Ishikawa (cell line): Measurements from ENCODE around the gene SSTR4.

ENCODE experiments used
- CEBPB ChIP-seq: IDR thresholded peaks from 2 replicates; pipeline ENCODE4 v1.6.1; 2012
- CREB1 ChIP-seq: IDR thresholded peaks from 2 replicates; pipeline ENCODE4 v1.6.1; 2012; ENCODE audit warnings: low read depth
- EGR1 ChIP-seq: IDR thresholded peaks from 2 replicates; pipeline ENCODE4 v1.6.1; 2012
- EP300 ChIP-seq: IDR thresholded peaks from 2 replicates; pipeline ENCODE4 v1.6.1; 2012; ENCODE audit warnings: borderline replicate concordance
- FOXM1 ChIP-seq: IDR thresholded peaks from 2 replicates; pipeline ENCODE4 v1.6.1; 2012; ENCODE audit warnings: low read depth, borderline replicate concordance
- MAX ChIP-seq: IDR thresholded peaks from 2 replicates; pipeline ENCODE4 v1.6.1; 2012
- NFIC ChIP-seq: IDR thresholded peaks from 2 replicates; pipeline ENCODE4 v1.6.1; 2012
- RAD21 ChIP-seq: IDR thresholded peaks from 2 replicates; pipeline ENCODE4 v1.6.1; 2012; ENCODE audit warnings: low read depth
- REST ChIP-seq: IDR thresholded peaks from 2 replicates; pipeline ENCODE4 v1.6.1; 2012; ENCODE audit warnings: low read depth, mild to moderate bottlenecking
- TAF1 ChIP-seq: IDR thresholded peaks from 2 replicates; pipeline ENCODE4 v1.6.1; 2012; ENCODE audit warnings: low read depth, mild to moderate bottlenecking
- TCF12 ChIP-seq: IDR thresholded peaks from 2 replicates; pipeline ENCODE4 v1.6.1; 2012; ENCODE audit warnings: low read depth
- TEAD4 ChIP-seq: IDR thresholded peaks from 2 replicates; pipeline ENCODE4 v1.6.1; 2012
- USF1 ChIP-seq: IDR thresholded peaks from 2 replicates; pipeline ENCODE4 v1.6.1; 2012
- YY1 ChIP-seq: IDR thresholded peaks from 2 replicates; pipeline ENCODE4 v1.6.1; 2012; ENCODE audit warnings: low read depth
- ZBTB7A ChIP-seq: IDR thresholded peaks from 2 replicates; pipeline ENCODE4 v1.6.1; 2012; ENCODE audit warnings: low read depth

Gene SSTR4

GRCh38 chr20:23060629-23061028 is 25.5 kb downstream of the SSTR4 start:
- TF ChIP-seq USF1, result no peak

GRCh38 chr20:23061262-23061661 is 26.1 kb downstream of the SSTR4 start:
- TF ChIP-seq EGR1 (no peak), REST (no peak)

GRCh38 chr20:23061734-23062561 is 26.8 kb downstream of the SSTR4 start:
- no peak for TF ChIP-seq EP300
- TF ChIP-seq FOXM1, result no peak
- TF ChIP-seq ZBTB7A, result no peak
- TF ChIP-seq TCF12, result no peak
- TF ChIP-seq TEAD4, result no peak
- TF ChIP-seq RAD21, result no peak
- no peak for TF ChIP-seq TAF1
- TF ChIP-seq CEBPB, result no peak
- TF ChIP-seq MAX, result no peak

GRCh38 chr20:23062632-23063031 is 27.5 kb downstream of the SSTR4 start:
- no peak for TF ChIP-seq TCF12
- TF ChIP-seq YY1, result no peak
- no peak for TF ChIP-seq EP300
- no peak for TF ChIP-seq TEAD4
- no peak for TF ChIP-seq CREB1
- no peak for TF ChIP-seq NFIC
- TF ChIP-seq TAF1, result no peak
- TF ChIP-seq ZBTB7A, result no peak
- no peak for TF ChIP-seq MAX
- no peak for TF ChIP-seq USF1
- TF ChIP-seq FOXM1, result no peak
- no peak for TF ChIP-seq EGR1
- no peak for TF ChIP-seq RAD21

- TF ChIP-seq FOXM1, result no peak
- TF ChIP-seq EGR1, result no peak
- TF ChIP-seq EP300, result no peak
- no peak for TF ChIP-seq RAD21
- TF ChIP-seq REST, result no peak
- TF ChIP-seq MAX, result no peak
- TF ChIP-seq NFIC, result no peak
- TF ChIP-seq TEAD4, result no peak
- no peak for TF ChIP-seq TCF12
- no peak for TF ChIP-seq TAF1
- TF ChIP-seq YY1, result no peak
- no peak for TF ChIP-seq CREB1
- TF ChIP-seq ZBTB7A, result no peak
- no peak for TF ChIP-seq CEBPB
- no peak for TF ChIP-seq USF1
Observed at GRCh38 chr20:23063168-23063567, 28.1 kb downstream of the SSTR4 start.

- TF ChIP-seq CEBPB (no peak), YY1 (no peak), RAD21 (no peak), REST (no peak), EP300 (no peak), NFIC (no peak), CREB1 (no peak), TAF1 (no peak), EGR1 (no peak), USF1 (no peak), FOXM1 (no peak), ZBTB7A (no peak), MAX (no peak), TEAD4 (no peak), TCF12 (no peak)
Observed at GRCh38 chr20:23063581-23063980, 28.5 kb downstream of the SSTR4 start.
